T-cell (primary cell): ENCODE measurements around the gene RBM12. TPM values are rescaled to one million over a fixed set of nuclear protein-coding genes. Genes with fewer than 3 reads are reported as not detected.

Experiments
- ATAC-seq, 4 experiments: fragments of 200-7000 bp in 3 of 4; fragments of 150-1000 bp in 1 of 4; cut with Tn5 transposase; replicated peaks in 1 of 4; 1 replicate in 3 of 4; 2 replicates in 1 of 4; pipeline ENCODE4 v1.10.0; 2021; ENCODE audit warnings: moderate library complexity in 3 of 4, mild to moderate bottlenecking in 2 of 4, moderate number of reproducible peaks in 1 of 4
- CTCF ChIA-PET, 2 donors: fragments of 300-600 bp; sonication (Branson Sonifier 250); formaldehyde crosslinking; loops; one replicate each; lab custom pipeline; 2022; ENCODE audit warnings: antibody characterized with exemption in 2 of 2; lab: Charles Lee
- POLR2A ChIA-PET, 2 donors: fragments of 300-600 bp; sonication (Branson Sonifier 250); formaldehyde crosslinking; loops; one replicate each; lab custom pipeline; 2022; ENCODE audit warnings: antibody characterized with exemption in 2 of 2; lab: Charles Lee
- DNase-seq, 35 experiments: peaks; one replicate each; pipeline versions ENCODE4 v3.0.0 to v3.0.0-alpha.2; 2013 to 2023
- H3K27ac ChIP-seq: one replicate; pipeline ENCODE4 v1.5.1; 2013; ENCODE audit warnings: low read length
- H3K27me3 ChIP-seq, 2 experiments: replicated peaks in 1 of 2; 1 replicate in 1 of 2; 2 replicates in 1 of 2; pipeline versions ENCODE4 v1.6.1 to v1.7.0; 2013; ENCODE audit warnings: low read length in 1 of 2, mixed read lengths in 1 of 2; ENCODE audit not compliant: control insufficient read depth in 2 of 2, insufficient read depth in 2 of 2; ENCODE audit errors: extremely low read depth in 1 of 2
- H3K36me3 ChIP-seq, 2 donors: 1 replicate in 1 of 2; 2 replicates in 1 of 2; pipeline versions ENCODE4 v1.6.1 to v1.7.0; 2013; ENCODE audit warnings: low read length in 1 of 2; ENCODE audit not compliant: control insufficient read depth in 2 of 2, insufficient read depth in 1 of 2; ENCODE audit errors: extremely low read depth in 1 of 2
- H3K4me1 ChIP-seq, 2 experiments: 1 replicate in 1 of 2; 2 replicates in 1 of 2; pipeline versions ENCODE4 v1.6.1 to v1.7.0; 2013; ENCODE audit warnings: low read length in 2 of 2, mixed read lengths in 1 of 2; ENCODE audit not compliant: insufficient read depth in 2 of 2, control insufficient read depth in 1 of 2; ENCODE audit errors: extremely low read depth in 1 of 2
- H3K4me3 ChIP-seq, 2 donors: 1 replicate in 1 of 2; 2 replicates in 1 of 2; pipeline versions ENCODE4 v1.5.1 to v1.7.0; 2013; ENCODE audit warnings: mild to moderate bottlenecking in 2 of 2, low read length in 1 of 2, moderate library complexity in 1 of 2; ENCODE audit not compliant: control insufficient read depth in 1 of 2; ENCODE audit errors: extremely low read depth in 1 of 2
- H3K9me3 ChIP-seq: 2 replicates; pipeline ENCODE4 v1.7.0; 2013
- H3K27ac Mint-ChIP-seq, 2 donors: one replicate each; pipeline ENCODE4 v1.8.0; 2020 to 2021; ENCODE audit warnings: mild to moderate bottlenecking in 2 of 2, mixed read lengths in 2 of 2
- H3K27me3 Mint-ChIP-seq, 2 donors: one replicate each; pipeline ENCODE4 v1.8.0; 2021 to 2022; ENCODE audit warnings: mixed read lengths in 2 of 2
- H3K36me3 Mint-ChIP-seq: one replicate; pipeline ENCODE4 v1.8.0; 2021; ENCODE audit warnings: mixed read lengths
- H3K4me1 Mint-ChIP-seq, 3 donors: one replicate each; pipeline ENCODE4 v1.8.0; 2020 to 2022; ENCODE audit warnings: mixed read lengths in 3 of 3, mild to moderate bottlenecking in 1 of 3
- H3K4me3 Mint-ChIP-seq, 3 donors: one replicate each; pipeline ENCODE4 v1.8.0; 2020 to 2022; ENCODE audit warnings: mild to moderate bottlenecking in 3 of 3, mixed read lengths in 3 of 3, moderate library complexity in 3 of 3
- H3K9me3 Mint-ChIP-seq, 3 donors: one replicate each; pipeline ENCODE4 v1.8.0; 2020 to 2022; ENCODE audit warnings: mixed read lengths in 3 of 3
- WGBS: methylation state at CpG from one replicate; pipeline ENCODE4 v1.1.5; 2013; ENCODE audit warnings: missing lambda C conversion rate; ENCODE audit not compliant: insufficient coverage; 5-methylcytosine and 5-hydroxymethylcytosine counted together
- total RNA-seq, 35 experiments: library from RNA in 6 of 35; stranded (reverse) in 6 of 35; fragments of 120-200 nt in 1 of 35; gene quantifications; one replicate each; pipeline versions ENCODE4 v1.2.1 to v1.2.4 and lab custom pipeline; 2013 to 2026

RBM12 gene
- total RNA-seq, 5 donors from 2014 or later (not counting 1 experiment from before 2014, with no cell fraction given) = 89.5 to 113 (median 109) TPM

DNA sequence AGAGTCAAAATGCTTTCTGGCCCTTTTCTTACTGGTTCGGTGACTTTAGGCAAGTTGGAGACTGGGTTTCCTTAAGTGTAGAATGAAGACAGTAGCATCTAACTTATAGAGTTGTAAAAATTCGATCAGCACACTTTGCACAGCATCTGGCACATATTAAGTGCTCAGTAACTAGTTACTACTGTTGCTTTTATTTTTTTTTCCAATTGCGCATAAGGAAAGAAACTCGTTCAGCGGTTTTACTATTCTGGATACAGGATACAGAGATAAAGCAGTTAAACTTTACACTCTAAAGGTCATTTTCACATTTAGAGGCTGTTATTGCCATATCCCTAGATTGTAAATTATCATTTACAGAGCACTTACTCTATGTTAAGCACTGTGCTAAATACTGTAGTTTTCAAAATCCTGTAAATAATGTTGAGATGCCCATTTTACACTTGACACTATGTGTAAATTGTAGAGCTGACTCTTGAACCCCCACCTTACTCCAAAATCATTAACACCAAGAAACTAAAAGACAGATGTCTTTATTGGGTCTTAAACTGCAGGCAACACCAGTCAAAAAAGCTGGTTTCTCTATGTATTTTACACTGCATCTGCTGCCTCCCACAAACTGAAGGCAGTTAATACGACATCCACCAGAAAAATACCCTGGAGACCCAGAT, 35.4 kb upstream of the RBM12 start:
- Mint-ChIP-seq H3K4me1 (peaks cover 50 to 64% (median 63%) of the 10 kb centered on the region in 3 donors), H3K9me3 (no peaks in the 10 kb centered on the region), H3K36me3 (peaks cover 41% of the 10 kb centered on the region), H3K4me3 (peak overlapping the region; percentile 87 to 100 (median 89)), H3K27ac (peak overlapping the region; percentile 89 to 93), H3K27me3 (no peaks in the 10 kb centered on the region)
- ChIA-PET CTCF (interaction anchor here in 1 of 2 donors (0.8 to 2.4 kb wide), 3 partner anchors 11 to 99 kb away, joined by 3 to 13 read pairs (median 3); partner anchors contain the start of gene RBM39), POLR2A (interaction anchor here (0.6 to 2.0 kb wide), 4 partner anchors 10 to 86 kb away, joined by 4 to 10 read pairs (median 4); no protein-coding TSS in a partner anchor)
- DNase-seq (no peak), ATAC-seq (no peak)
- peaks cover 16 to 19% of the 10 kb centered on the region in 2 experiments for H3K4me1 ChIP-seq
- H3K36me3 ChIP-seq = peaks cover 10 to 44% of the 10 kb centered on the region in 2 donors
- H3K9me3 ChIP-seq = no peaks in the 10 kb centered on the region
- peak overlapping the region; percentile 66 to 94 for H3K4me3 ChIP-seq
- H3K27ac ChIP-seq = peak overlapping the region; percentile 87
- H3K27me3 ChIP-seq = no peaks in the 10 kb centered on the region
- WGBS = 0% methylated on average over 1 of the region's 6 CpGs

DNA sequence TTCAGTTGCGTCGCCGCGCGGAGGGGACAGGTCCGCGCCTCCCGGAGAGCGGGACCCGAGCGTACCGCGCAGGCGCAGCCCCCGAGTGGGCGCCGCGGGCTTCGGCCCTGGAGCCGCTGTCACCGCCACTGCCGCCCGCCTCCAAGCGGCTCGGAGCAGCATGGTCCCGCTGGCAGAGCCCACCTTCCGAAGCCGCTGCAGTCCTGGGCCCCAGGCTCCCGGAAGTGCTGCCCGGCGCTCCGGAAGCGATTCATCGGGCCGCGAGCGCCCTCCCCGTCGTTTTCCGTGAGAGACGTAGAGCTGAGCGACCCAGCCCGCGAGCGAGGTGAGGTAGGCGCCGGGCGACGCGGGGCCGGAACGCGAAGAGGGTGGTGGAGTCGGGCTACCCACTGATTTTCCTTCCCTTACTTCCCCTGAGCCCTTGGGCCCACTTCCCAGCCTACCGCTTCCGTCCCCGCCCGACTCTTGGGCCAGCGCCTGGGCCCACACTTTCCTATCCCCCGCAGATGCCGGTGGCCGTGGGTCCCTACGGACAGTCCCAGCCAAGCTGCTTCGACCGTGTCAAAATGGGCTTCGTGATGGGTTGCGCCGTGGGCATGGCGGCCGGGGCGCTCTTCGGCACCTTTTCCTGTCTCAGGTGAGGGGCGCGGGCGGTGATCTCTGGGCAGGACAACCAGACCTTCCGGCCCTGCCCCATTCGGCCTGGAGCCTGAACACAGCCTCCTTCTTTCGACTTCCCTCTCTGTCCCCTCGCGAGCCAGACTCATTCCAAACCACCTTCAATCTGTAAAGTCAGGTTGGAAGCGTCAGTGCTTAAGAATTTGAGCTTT, 34.6 kb upstream of the RBM12 start, which contains the start of the genes NFS1 and ROMO1:
NFS1 (minus strand) TSS at position 226 of the 830 bp plus-strand sequence; CDS start at position 162, 64 bp downstream.
ROMO1 (plus strand) TSS at position 279 of the 830 bp plus-strand sequence; CDS start at position 507, 228 bp downstream.
- Histone ChIP-seq H3K9me3 (no peaks in the 10 kb centered on the region), H3K4me1 (peaks cover 16 to 19% of the 10 kb centered on the region in 2 experiments), H3K27me3 (no peaks in the 10 kb centered on the region), H3K36me3 (peaks cover 11 to 38% of the 10 kb centered on the region in 2 donors), H3K27ac (peak within 1 kb of the TSS; percentile 87), H3K4me3 (peak within 1 kb of the TSS; percentile 66 to 94)
- Mint-ChIP-seq H3K36me3 (peaks cover 37% of the 10 kb centered on the region), H3K27ac (peak within 1 kb of the TSS; percentile 89 to 93), H3K4me1 (peaks cover 47 to 60% (median 57%) of the 10 kb centered on the region in 3 donors), H3K4me3 (peak within 1 kb of the TSS; percentile 87 to 100 (median 89)), H3K27me3 (no peaks in the 10 kb centered on the region), H3K9me3 (no peaks in the 10 kb centered on the region)
- under 1% methylated on average over 77 of the region's 81 CpGs for WGBS
- DNase-seq (peak; percentile 59 to 93 (median 85)), ATAC-seq (peak; percentile 86 to 95 (median 92))
- CTCF ChIA-PET = interaction anchor here in 1 of 2 donors (0.6 to 2.4 kb wide), 3 partner anchors 43 to 98 kb away, joined by 3 to 13 read pairs (median 3); partner anchors contain the start of gene RBM39
- POLR2A ChIA-PET = interaction anchor here (0.5 to 2.0 kb wide), 8 partner anchors 10 to 958 kb away, joined by 4 to 10 read pairs (median 4); partner anchors contain the start of gene SPAG4 (in 1 of the 2)

DNA sequence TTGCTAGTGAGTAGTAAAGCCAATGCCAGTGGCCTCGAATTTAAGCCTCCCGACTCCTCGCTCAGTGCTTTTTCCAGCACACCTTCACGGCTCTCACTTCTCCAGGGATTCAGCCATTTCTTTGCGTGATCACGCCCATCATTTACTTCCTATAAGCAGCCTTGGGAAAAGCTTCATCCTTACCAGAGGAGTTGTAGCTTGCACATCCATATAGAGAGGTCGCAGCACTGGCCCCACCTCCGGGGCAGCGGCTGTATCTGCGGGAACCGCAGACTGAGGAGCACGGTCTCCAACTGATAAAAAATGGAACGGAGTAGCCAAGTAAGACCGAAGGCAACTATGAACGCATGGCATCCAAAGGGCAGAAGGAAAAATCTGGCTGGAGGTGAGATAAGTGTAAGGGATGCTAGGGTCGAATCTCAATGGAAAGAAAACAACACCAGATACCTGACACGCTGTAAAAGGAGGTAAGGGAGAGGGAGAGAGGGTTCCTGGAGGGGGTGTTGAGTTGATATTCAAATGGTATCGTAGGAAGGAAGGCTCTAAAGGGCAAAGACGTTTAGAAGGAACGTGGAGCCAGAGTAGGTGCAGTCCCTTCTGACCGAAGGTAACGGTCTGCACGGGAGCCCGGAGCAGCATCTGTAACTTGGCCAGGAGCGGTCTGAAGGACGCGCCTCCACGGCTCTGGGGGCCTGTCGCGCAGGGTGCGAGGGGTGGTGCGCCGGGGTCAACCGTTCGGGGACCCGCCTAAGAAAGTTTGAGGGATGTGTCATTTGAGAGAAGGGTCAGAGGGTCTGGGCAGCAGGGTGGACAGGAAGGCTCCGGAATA, 33.8 kb upstream of the RBM12 start:
- peaks cover 42 to 57% (median 48%) of the 10 kb centered on the region in 3 donors for H3K4me1 Mint-ChIP-seq
- H3K27me3 Mint-ChIP-seq = no peaks in the 10 kb centered on the region
- peak overlapping the region; percentile 84 to 86 for H3K27ac Mint-ChIP-seq
- H3K27me3 ChIP-seq = no peaks in the 10 kb centered on the region
- peak overlapping the region; percentile 87 to 100 (median 89) for H3K4me3 Mint-ChIP-seq
- peaks cover 11 to 35% of the 10 kb centered on the region in 2 donors for H3K36me3 ChIP-seq
- ChIA-PET CTCF (interaction anchor here in 1 of 2 donors (2.4 kb wide), 1 partner anchor 44 kb away, joined by 13 read pairs; the partner anchor contains the start of gene RBM39), POLR2A (interaction anchor here (0.5 to 0.6 kb wide), 3 partner anchors 23 to 72 kb away, joined by 4 to 6 read pairs (median 4); no protein-coding TSS in a partner anchor)
- H3K9me3 Mint-ChIP-seq = no peaks in the 10 kb centered on the region
- peaks cover 16 to 19% of the 10 kb centered on the region in 2 experiments for H3K4me1 ChIP-seq
- H3K9me3 ChIP-seq = no peaks in the 10 kb centered on the region
- DNase-seq (peak in 1 of 35 experiments; percentile 6), ATAC-seq (peak; percentile 30 to 47 (median 36))
- peak overlapping the region; percentile 61 for H3K27ac ChIP-seq
- H3K36me3 Mint-ChIP-seq = peaks cover 28% of the 10 kb centered on the region
- H3K4me3 ChIP-seq = peak overlapping the region; percentile 66 to 94
- WGBS = 12% methylated on average over 35 of the region's 37 CpGs

DNA sequence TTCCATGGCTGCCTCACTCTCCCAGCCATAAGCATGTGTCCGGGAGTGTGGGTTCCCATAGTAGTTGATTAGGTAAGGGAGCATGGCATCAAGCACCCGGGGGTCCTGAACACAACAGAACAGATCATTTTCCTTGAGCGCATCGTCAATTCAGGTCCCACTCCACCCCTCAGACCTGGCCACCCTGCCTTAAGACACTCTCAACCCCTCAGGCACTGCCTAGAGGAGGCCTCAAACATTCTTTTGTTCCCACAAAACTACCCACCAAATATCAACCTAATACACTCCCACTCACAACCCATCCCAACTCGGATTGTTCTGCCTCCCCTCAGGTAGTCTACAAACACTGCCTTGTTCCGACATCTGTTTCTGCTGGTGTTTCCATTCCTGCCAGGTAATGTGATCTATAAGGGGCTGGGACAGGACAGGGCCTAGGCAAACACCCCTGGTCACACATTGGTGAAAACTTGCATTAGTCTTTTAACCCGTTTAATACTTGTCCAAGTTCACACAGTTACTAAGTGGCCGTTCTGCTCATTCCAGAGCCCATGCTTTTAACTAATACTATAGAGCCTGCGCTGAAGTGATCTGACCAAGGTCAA, 33.1 kb upstream of the RBM12 start:
- ChIA-PET POLR2A (interaction anchor here (0.6 kb wide), 4 partner anchors 46 to 93 kb away, joined by 3 to 5 read pairs (median 4); no protein-coding TSS in a partner anchor), CTCF (interaction anchor here in 1 of 2 donors (0.8 kb wide), 1 partner anchor 187 kb away, joined by 4 read pairs; no protein-coding TSS in a partner anchor)
- H3K4me1 Mint-ChIP-seq = peaks cover 40 to 54% (median 47%) of the 10 kb centered on the region in 3 donors
- Histone ChIP-seq H3K27me3 (no peaks in the 10 kb centered on the region), H3K4me1 (peaks cover 16 to 19% of the 10 kb centered on the region in 2 experiments), H3K4me3 (peak overlapping the region in 1 of 2 donors; percentile 94), H3K36me3 (peaks cover 11 to 36% of the 10 kb centered on the region in 2 donors), H3K9me3 (no peaks in the 10 kb centered on the region), H3K27ac (no peak overlapping the region)
- peak overlapping the region; percentile 87 to 100 (median 89) for H3K4me3 Mint-ChIP-seq
- ATAC-seq (no peak), DNase-seq (no peak)
- H3K36me3 Mint-ChIP-seq = peaks cover 24% of the 10 kb centered on the region
- H3K9me3 Mint-ChIP-seq = no peaks in the 10 kb centered on the region
- peak overlapping the region; percentile 84 to 86 for H3K27ac Mint-ChIP-seq
- 97% methylated on average over 6 of the region's 9 CpGs for WGBS
- H3K27me3 Mint-ChIP-seq = no peaks in the 10 kb centered on the region

DNA sequence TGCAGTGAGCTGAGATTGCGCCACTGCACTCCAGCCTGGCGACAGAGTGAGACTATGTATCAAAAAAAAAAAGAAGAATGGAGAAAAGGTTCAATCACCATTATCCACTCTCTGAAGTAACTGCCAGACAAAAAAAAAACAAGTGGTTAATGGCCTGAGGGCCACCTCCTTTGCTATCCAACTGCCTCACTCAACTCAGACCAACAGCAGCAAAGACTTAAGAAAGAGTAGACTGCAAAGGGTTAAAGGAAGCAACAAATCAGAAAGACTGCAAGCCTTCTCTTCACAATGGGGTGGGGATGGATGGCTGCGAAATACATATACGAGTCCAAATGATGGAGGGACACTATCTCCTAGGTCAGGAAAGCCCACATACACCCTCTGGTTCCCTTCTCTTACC, 31.3 kb upstream of the RBM12 start:
- no peak overlapping the region for H3K27ac ChIP-seq
- peaks cover 16 to 19% of the 10 kb centered on the region in 2 experiments for H3K4me1 ChIP-seq
- no peak overlapping the region for H3K4me3 Mint-ChIP-seq
- no CpG with 5 or more reads among the region's 4 CpGs for WGBS
- H3K9me3 ChIP-seq = no peaks in the 10 kb centered on the region
- peaks cover 39 to 47% (median 41%) of the 10 kb centered on the region in 3 donors for H3K4me1 Mint-ChIP-seq
- no peaks in the 10 kb centered on the region for H3K27me3 ChIP-seq
- no peak overlapping the region for H3K4me3 ChIP-seq
- H3K27ac Mint-ChIP-seq = no peak overlapping the region
- peaks cover 11 to 31% of the 10 kb centered on the region in 2 donors for H3K36me3 ChIP-seq
- peaks cover 18% of the 10 kb centered on the region for H3K36me3 Mint-ChIP-seq
- no peaks in the 10 kb centered on the region for H3K27me3 Mint-ChIP-seq
- no peak for DNase-seq
- POLR2A ChIA-PET = interaction anchor here (0.7 kb wide), 2 partner anchors 59 to 240 kb away, joined by 3 read pairs; no protein-coding TSS in a partner anchor
- ATAC-seq = no peak
- no peaks in the 10 kb centered on the region for H3K9me3 Mint-ChIP-seq
- CTCF ChIA-PET = interaction anchor here in 1 of 2 donors (0.7 kb wide), 1 partner anchor 33 kb away, joined by 3 read pairs; no protein-coding TSS in a partner anchor
